ENCODE data around the gene HMG20A.

Gene HMG20A

GRCh38 chr15:77436822-77437221 lies 16.1 kb downstream of the HMG20A start:
- no peak for DNase-seq

- DNase-seq = no peak
Measured at GRCh38 chr15:77437264-77437663, 16.6 kb downstream of the HMG20A start.

GRCh38 chr15:77440378-77440999 lies 19.8 kb downstream of the HMG20A start:
- no peak for DNase-seq

GRCh38 chr15:77446840-77447390 lies 26.2 kb downstream of the HMG20A start:
- no peak for DNase-seq

- DNase-seq = no peak
Measured at GRCh38 chr15:77454265-77454664, 33.6 kb downstream of the HMG20A start.

GRCh38 chr15:77454951-77455350 lies 34.3 kb downstream of the HMG20A start:
- DNase-seq = no peak

- DNase-seq = no peak
Measured at GRCh38 chr15:77455696-77456321, 35.1 kb downstream of the HMG20A start.

GRCh38 chr15:77456746-77457145 lies 36.1 kb downstream of the HMG20A start:
- DNase-seq = no peak

- no peak for DNase-seq
Measured at GRCh38 chr15:77457191-77457904, 36.7 kb downstream of the HMG20A start.

- no peak for DNase-seq
Measured at GRCh38 chr15:77457905-77458265, 37.2 kb downstream of the HMG20A start.

GRCh38 chr15:77459031-77459430 lies 38.3 kb downstream of the HMG20A start:
- no peak for DNase-seq

- DNase-seq = no peak
Measured at GRCh38 chr15:77461486-77461885, 40.8 kb downstream of the HMG20A start.

- no peak for DNase-seq
Measured at GRCh38 chr15:77464129-77464865, 43.6 kb downstream of the HMG20A start.

GRCh38 chr15:77466521-77466920 lies 45.8 kb downstream of the HMG20A start:
- DNase-seq = no peak

- DNase-seq = no peak
Measured at GRCh38 chr15:77468896-77469295, 48.2 kb downstream of the HMG20A start.

- no peak for DNase-seq
Measured at GRCh38 chr15:77470235-77470634, 49.5 kb downstream of the HMG20A start.

- no peak for DNase-seq
Measured at GRCh38 chr15:77473328-77473727, 52.6 kb downstream of the HMG20A start.

GRCh38 chr15:77474310-77474988 lies 53.8 kb downstream of the HMG20A start:
- no peak for DNase-seq

GRCh38 chr15:77475001-77475400 lies 54.3 kb downstream of the HMG20A start:
- no peak for DNase-seq

GRCh38 chr15:77475898-77476297 lies 55.2 kb downstream of the HMG20A start:
- no peak for DNase-seq

- no peak for DNase-seq
Measured at GRCh38 chr15:77476995-77477394, 56.3 kb downstream of the HMG20A start.

GRCh38 chr15:77478051-77478450 lies 57.4 kb downstream of the HMG20A start:
- no peak for DNase-seq

- no peak for DNase-seq
Measured at GRCh38 chr15:77479015-77479414, 58.3 kb downstream of the HMG20A start.

Measured in activated CD8-positive, alpha-beta memory T cell treated with anti-CD3 and anti-CD28 coated beads, Interleukin-2, amount 50 U/mL, for 48 hours (primary cell).